ENCODE results near the gene SOX8.
"Not testable (repeated sequence)": the region's sequence is repeated elsewhere in the genome, so short reads cannot be mapped to it uniquely, and the experiment has no call there.

Gene SOX8

DNA sequence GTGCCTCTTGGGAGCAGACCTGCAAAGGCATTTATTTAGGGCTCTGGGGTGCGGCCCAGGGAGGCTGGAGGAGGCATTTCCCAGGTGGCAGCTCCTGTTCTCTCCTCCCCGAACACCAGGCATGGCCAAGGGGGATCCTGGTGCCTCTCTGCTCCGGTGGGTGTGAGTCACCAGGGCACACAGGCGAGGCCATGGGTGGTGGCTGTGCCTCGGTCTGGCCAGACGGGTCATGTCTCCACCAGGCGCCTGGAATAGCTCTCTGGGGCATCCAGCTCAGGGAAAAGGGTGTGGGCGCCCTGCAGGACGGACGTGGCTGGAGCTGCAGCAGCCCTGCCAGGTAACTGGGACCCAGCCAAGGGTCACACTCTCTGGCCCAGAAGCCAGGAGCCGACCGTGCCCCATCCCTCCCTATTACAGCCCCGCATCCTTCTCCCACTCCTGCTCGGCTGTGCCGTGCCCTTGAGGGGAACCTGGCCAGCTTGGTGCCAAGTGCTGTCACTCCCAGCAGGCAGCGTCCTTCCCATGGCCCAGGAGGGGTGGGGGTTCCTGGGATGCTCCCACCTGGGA is 25.8 kb downstream of the SOX8 start:
- DNase-seq (ENCODE audit: low read depth in 3 of 3): no peak

- DNase-seq (ENCODE audit: low read depth in 3 of 3): no peak
Measured at GRCh38 chr16:1008085-1008484, 26.5 kb downstream of the SOX8 start.

DNA sequence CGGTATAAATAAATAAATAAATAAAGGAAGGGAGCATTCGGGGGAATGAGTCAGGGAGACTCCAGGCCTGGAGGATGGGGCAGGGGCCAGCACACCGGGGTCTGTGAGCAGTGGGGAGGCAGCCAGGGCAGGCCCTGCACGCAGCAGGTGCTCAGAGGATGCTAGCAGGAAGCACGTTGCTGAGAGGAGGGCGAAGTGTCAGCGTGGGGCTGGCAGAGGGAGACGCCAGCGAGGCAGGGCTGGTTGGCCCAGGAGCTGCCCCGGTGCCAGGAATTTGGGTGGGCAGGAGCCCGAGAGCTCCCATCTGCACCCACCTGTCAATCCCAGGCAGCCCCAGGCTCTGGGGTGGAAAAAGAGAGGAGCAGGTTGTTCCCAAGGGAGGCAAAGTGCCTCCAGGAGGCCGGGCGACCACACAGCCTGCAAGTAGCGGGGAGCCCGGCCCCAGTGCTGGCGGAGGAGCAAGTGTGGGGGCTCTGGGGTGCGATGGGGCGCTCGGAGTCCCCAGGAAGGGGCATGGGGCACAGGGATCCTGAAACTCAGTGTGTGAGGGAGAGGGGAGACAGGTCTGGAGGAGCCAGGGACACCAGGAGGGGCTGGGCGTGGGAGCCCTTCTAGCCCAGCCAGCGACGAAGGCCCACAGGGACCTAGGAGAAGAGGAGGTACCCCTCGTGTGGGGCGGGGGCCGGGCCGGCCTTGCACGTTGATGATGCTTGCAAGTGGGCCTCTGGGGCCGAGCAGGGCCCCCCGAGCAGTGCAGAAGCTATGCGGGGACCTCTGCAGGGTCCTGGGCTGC is 28.0 kb downstream of the SOX8 start:
- no peak for DNase-seq (ENCODE audit: low read depth in 3 of 3)

DNA sequence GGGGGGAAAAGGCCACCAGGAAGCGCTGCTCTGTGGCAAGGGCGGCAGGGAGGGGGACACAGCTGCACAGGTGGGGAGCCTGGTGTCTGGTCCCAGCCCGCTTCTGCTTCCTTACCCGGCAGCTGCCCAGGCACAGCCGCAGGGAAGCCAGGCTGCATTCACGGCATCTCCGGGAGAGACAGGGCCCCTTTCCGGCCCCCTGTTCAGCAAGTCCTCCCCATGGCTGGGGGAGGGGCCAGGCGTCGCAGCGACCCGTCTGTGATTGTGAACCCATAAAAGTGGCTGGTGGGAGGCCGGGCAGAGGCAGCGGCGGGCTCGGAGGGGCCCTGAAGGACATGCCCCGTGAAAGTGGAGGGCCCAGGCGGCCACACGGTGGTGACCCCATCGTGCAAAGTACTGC is 28.7 kb downstream of the SOX8 start:
- DNase-seq (ENCODE audit: low read depth in 3 of 3): no peak

- DNase-seq (ENCODE audit: low read depth in 3 of 3): no peak
Measured at GRCh38 chr16:1010815-1011214, 29.2 kb downstream of the SOX8 start.

DNA sequence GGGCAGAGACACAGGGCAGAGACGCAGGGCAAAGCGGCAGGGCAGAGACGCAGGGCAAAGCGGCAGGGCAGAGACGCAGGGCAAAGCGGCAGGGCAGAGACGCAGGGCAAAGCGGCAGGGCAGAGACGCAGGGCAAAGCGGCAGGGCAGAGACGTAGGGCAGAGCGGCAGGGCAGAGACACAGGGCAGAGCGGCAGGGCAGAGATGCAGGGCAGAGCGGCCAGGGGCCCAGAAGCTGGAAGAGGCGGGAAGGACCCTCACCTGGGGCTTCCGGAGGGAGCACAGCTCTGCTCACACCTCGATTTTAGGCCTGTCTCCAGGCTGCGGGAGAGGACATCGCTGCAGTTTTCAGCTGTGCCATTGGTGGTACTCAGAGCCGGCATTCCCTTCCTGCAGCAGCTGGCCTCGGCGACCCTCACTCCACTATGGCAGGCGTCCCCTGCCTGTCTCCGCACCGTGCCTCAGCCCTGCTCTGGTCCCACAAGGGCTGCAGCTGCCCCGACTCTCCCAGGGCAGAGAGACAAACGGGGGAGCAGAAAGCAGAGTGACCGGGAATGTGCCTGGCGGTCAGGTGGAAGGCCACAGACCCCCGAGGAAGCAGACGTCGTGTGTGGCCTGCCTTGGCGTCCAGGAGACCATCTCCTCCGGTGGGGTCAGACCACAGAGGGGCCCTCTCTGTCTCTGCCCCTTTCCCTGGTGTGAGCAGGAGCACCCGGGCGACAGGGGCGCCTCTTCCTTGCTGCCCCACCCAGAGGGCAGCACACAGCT is 29.9 kb downstream of the SOX8 start:
- DNase-seq (ENCODE audit: low read depth in 3 of 3): no peak

GRCh38 chr16:1012135-1012534 is 30.6 kb downstream of the SOX8 start:
- DNase-seq (ENCODE audit: low read depth in 3 of 3): no peak

DNA sequence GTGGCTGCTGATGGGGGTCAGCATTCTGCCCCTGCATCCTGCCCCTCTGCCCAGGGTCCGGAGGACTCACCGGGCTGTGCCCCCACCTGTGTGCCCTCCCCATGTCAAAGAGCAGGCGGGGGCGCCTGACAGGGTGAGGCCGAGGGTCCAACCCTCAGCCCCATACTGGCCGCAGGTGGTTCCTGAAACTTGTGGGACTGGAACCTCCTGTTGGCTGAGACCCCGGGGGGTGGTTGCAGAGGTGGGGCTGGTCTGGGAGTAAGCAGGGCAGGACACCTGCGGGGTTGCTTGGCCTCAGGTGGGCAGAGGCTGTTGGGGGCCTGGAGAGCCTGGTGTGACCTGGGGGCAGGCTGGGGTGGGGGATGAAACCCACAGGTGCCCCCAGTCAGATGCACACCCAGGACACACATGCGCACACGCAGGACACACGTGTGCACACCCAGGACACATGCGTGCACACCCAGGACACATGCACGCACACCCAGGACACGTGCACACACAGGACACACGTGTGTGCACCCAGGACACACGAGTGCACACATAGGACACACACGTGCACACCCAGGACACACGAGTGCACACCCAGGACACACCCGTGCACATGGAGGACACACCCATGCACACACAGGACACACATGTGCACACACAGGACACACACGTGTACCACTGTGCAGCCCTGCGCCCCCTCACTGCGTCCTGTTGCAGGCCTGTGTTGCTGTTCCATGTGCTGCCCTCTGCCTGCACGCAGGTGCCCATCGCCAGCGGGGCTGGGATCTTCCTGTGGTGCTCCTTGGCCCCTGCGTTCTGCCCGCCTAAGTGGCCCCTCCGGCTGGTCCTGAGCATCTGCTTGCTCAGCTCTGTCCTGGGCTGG is 31.4 kb downstream of the SOX8 start:
- DNase-seq (ENCODE audit: low read depth in 3 of 3): no peak

- no peak for DNase-seq (ENCODE audit: low read depth in 3 of 3)
Measured at GRCh38 chr16:1013593-1013900, 32.0 kb downstream of the SOX8 start.

GRCh38 chr16:1014221-1014620 is 32.7 kb downstream of the SOX8 start:
- no peak for DNase-seq (ENCODE audit: low read depth in 3 of 3)

- no peak for DNase-seq (ENCODE audit: low read depth in 3 of 3)
Measured at GRCh38 chr16:1014771-1015495, 33.4 kb downstream of the SOX8 start.

DNA sequence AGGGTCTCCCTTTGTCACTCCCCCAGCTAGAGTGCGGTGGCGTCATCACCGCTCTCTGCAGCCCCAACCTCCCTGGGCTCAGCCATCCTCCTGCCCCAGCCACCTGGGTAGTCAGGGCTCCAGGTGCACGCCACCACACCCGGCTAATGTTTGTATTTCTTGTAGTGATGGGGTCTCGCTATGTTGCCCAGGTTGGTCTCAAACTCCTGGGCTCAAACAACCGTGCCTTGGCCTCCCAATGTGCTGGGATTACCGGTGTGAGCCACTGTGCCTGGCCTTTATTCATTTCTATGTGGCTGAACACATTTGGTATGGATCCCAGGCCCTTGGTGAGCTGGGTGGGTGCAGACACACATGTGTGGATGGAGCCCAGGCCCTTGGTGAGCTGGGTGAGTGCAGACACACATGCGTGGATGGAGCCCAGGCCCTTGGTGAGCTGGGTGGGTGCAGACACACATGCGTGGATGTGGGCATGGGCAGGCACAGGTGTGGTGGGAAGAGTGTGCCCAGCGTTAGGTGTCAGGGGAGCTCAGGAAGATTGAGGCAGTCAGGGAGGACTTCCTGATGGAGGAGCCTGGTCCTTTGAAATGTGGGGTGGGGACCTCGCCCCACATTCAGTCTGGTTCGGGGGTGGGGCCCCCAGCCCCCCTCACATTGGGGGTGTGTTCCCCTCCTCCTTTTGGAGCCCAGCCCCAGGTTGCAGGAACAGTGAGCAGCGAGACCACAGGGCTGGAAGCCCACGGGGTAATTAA is 37.1 kb downstream of the SOX8 start:
- no peak for DNase-seq (ENCODE audit: low read depth in 3 of 3)

DNA sequence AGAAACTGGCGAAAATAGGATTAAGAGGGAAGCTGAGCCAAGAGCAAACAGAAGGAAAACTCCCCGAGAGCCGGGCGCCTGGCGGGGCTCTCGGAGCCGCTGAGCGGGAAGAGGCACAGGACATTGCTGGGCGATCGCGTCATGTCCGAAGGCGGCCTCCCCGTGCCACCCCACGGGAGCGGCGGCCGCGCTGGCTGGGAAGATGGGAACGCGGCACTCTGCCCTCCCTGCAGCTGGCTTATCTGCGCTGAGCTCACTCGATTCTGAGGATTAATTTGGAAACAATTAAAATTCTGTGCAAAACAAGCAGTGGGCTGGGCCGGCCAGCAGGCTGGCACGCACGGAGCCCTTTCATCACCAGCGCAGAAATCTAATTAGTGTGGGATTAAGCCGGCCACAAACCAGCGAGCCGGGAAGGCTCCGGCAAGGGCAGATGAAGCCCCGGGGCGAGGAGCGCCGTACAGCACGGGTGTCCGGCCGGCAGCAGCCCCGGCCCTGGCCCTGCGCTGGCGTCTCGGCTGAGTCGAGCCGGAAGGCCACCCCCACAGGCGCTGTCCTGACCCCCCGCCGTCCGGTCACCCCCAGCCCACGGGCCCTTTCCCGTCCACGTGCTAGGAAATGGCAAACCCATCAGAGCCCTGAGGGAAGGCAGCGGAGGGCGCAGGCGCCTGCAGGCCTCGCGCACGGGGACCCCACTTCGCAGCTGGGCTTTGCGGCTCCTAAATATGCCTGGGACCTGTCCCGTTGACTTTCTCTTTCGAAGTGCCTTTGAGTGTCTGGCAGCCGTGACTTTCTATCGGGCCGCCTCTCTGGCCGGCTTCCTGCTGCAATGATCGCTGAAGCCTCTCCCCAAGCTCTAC is 37.9 kb downstream of the SOX8 start:
- DNase-seq (ENCODE audit: low read depth in 3 of 3): no peak

DNA sequence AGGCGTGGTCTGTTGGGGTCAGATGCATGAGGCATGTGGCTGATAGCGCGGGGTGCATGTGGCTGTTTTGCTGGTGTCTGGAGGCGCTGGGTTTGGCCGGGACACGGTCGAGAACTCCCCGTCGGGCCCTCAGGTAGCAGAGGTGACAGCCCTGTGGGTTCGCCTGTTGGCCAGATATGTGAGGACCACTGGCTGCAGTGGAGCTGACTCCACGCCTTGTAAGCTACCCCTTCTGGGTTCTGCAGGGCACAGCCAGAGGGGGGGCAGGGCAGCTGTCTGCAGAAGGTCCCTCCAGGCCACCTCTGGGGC is 38.5 kb downstream of the SOX8 start:
- no peak for DNase-seq (ENCODE audit: low read depth in 3 of 3)

- DNase-seq (ENCODE audit: low read depth in 3 of 3): no peak
Measured at GRCh38 chr16:1020591-1020990, 39.0 kb downstream of the SOX8 start.

- no peak for DNase-seq (ENCODE audit: low read depth in 3 of 3)
Measured at GRCh38 chr16:1021553-1022160, 40.1 kb downstream of the SOX8 start.

DNA sequence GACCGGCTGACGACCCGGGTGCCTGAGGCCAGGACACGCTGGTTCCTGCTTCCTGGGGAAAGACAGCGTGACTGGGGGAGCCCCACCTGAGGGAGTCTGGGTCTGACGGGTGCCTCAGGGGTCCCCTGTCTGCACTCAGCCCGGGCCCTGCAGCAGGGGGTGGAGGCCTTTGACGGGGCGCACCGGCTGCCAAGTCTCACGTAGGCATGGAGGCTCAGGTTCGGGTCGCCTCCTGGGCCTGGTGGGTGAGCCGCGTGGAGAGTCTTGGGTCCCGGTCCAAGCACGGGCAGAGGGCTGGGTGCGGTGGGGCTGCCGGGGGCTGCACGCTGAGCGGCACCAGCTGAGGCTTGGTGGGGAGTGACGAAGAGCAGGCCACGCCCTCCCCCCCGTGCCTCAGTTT is 40.9 kb downstream of the SOX8 start:
- no peak for DNase-seq (ENCODE audit: low read depth in 3 of 3)

GRCh38 chr16:1024138-1024537 is 42.6 kb downstream of the SOX8 start:
- no peak for DNase-seq (ENCODE audit: low read depth in 3 of 3)

DNA sequence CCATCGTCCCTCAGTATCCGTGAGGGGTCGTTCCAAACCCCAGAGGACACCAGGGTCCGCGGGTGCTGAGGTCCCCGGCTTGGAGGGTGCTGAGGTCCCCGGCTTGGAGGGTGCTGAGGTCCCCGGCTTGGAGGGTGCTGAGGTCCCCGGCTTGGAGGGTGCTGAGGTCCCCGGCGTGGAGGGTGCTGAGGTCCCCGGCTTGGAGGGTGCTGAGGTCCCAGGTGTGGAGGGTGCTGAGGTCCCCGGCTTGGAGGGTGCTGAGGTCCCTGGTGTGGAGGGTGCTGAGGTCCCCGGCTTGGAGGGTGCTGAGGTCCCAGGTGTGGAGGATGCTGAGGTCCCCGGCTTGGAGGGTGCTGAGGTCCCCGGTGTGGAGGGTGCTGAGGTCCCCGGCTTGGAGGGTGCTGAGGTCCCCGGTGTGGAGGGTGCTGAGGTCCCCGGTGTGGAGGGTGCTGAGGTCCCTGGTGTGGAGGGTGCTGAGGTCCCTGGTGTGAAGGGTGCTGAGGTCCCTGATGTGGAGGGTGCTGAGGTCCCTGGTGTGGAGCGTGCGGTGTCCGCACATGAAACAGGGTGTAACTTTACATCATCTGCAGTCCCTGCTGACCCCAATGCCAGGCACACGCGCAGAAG is 43.7 kb downstream of the SOX8 start:
- DNase-seq (ENCODE audit: low read depth in 3 of 3): not testable (repeated sequence)

Data from stimulated activated CD4-positive, alpha-beta T cell treated with anti-CD3 and anti-CD28 coated beads, TNF-alpha, amount 100 ng/mL, for 24 hours (primary cell).